SIG-M5 treated with dmso at 0.1 percent for 504 hours (cell line): ENCODE results near the gene HPS3.

Experiments
- DNase-seq: peaks from one replicate; lab custom pipeline; 2025; ENCODE audit not compliant: unreplicated experiment; lab: John Stamatoyannopoulos, UW

Gene HPS3

DNA sequence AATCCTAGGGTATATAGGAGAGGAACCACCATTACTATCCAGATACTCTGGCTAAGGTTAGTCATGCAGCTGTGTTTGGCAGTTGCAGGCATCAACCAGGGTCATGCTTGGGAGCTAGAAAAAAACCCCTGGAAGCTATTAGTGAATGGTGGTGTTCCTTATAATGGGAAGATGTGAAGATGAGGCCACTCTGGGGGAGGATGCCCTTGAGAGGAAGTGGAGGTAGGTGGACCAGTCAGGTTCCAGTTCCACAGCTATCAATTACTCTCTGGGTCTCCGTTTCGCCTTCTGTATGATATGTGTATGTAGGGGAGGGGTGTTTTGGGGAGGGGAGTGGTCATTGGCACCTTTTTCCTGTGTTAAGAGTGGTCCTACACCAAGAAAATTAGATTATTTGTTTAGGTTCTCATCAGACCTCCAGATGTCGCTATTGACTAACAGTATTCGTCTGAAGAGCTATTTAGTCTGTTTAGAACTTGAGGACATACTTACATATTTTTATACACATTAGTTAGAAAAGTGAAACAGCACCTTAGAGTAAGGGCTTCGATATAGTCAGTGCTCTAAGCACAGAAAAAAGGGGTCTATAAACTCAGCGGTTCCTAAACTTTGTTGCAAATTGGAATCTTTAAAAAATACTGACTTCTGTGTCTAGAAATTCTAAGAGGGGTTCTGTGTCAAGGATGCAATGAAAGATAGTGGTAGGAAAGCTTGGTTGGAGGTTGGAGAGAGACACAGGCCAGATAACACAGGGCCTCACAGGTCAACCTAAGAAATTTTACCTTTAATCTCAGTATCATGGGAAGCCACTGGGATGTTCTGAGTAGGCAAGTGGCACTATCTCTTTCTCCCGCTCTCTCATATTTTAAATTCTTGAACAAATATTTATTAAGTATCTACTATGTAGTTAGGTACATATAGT, 9.1 kb upstream of the HPS3 start:
- DNase-seq = peak; percentile 62

DNA sequence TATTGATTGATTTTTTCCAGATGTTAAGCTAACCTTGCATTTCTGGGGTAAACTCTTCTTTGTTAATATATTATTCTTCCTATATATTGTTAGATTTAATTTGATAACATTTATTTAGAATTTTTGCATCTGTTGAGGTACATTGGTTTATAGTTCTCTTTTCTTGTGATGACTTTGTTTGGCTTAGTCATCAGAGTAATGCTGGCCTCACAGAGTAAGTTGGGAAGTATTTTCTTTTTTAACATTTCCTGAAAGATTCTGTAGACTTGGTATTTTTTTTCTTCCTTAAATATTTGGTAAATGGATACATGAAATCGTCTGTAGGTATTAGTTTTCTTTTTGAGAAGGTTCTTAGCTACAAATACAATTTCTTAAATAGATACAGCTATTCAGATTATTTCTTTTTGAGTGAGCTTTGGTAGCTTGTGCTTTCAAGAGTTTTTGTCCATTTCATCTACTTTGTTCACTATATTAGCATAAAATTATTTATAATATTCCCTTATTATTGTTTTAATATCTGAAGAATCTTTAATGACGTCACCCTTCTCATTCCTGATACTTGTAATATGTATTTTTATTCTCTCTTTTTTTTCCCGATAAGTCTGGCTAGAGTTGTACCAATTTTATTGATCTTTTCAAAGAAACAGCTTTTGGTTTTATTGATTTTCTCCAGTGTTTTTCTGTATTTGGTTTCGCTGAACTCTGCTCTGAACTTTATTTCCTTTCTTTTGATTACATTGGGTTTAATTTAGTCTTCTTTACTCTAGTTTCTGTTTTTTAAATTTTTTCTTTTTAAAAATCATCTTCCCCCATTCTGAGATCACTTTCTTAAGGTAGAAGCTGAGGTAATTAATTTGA, 6.5 kb upstream of the HPS3 start:
- no peak for DNase-seq

DNA sequence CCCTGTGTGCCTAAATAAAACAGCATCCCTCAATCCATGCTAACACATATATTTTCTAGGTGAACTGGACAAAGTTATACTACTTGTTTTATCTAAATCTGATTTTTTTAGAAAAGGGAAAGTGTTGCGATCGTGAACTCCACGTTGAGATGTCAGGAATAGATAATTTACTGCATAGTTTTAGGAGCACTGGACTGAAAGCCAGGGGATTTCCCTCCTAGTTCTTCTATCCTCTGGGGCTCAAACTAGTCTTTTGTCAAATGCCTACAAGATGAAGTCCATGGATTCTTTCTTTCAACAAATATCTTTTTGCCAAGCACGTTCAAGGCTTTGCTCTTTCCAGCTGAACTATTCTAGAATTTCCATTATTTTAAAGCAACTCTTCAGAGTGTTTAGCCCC, 617 bp upstream of the HPS3 start:
- no peak for DNase-seq

DNA sequence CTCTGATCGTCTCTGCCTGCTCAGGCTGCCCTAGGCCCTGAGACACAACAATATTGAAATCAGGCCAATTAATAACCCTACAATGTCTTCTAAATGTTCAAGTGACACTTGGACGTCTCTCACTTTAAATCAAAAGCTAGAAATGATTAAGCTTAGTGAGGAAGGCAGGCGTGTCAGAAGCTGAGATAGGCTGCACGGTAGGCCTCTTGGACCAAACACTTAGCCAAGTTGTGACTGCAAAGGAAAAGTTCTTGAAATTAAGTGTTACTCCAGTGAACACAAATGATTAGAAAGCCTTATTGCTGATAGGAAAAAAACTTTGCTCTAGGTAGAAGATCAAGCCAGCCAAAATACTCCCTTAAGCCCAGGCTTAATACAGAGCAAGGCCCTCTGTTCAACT, 2.2 kb downstream of the HPS3 start:
- no peak for DNase-seq

DNA sequence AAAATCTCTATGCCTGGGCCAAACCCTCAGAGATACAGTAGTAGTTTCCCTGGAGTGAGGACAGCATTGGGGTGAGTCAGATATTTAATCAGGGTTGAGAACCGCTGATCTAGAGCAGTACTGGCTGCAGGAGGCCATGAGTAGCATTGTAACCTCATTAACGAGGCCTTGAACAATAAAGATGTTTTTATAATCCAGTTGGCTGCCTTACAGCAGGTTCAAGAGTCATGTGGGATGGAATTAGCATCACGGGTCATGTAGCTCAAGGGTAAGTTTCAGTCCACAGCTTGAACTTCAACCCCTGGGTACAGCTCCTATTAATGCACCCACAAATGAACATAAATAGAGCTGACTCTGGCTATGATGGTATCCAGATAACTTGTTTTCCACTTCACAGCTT, 5.1 kb downstream of the HPS3 start:
- no peak for DNase-seq

DNA sequence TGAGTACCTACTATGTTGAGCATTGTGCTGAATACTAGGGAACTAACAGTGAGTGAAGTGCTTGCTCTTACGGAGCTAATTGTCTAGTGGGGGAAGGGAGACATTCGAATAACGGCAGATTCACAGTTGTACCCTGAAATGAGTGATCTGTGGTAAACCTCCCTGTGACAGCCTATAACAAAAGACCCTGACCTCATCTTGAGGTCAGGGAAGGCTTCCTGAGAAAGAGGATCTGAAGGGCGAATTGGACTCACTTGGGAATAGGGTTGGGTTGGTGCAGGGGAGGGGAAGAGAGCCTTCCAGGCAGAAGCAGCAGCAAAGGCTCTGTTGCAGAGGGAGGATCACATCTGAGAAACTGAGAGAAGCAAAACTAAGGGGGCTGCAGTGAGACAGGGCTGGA, 13.2 kb downstream of the HPS3 start:
- DNase-seq = no peak

DNA sequence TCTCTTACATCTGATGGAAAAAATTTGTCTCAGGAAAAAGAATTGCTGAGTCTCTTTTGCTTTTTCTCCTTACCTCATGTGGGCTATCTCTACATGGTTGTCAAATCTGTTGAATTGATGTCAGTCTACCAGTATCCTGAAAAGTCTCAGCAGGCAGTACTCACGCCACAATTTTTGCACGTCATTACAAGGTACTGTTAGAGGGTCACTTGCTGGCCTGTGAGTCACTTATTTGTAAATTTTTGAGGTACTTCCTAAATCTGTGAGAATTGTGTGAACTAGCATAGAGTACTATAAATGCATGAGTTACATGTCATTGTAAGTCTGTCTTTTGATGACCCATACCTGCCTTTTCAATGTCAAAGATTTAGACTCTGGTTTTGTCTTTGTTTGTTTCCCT, 15.9 kb downstream of the HPS3 start:
- DNase-seq = no peak

DNA sequence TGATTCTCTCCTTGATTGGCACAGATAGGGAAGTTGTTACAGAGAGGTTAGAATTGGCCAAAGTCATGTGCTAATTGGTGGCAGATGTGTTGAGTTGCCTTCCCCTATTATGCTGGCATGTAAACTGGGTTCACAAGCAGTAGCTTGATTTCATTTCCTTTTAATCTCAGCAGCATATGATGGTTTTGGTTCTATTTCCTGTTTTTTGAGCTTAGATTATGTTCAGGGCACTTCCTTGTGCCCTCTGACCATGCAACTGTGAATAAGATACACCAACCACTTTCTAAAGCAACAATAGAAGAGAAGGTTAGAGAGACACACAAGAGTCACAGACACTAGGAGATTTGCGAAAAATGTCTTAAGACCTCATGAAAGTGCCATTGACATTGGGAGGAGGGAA, 16.5 kb downstream of the HPS3 start:
- peak; percentile 87 for DNase-seq

DNA sequence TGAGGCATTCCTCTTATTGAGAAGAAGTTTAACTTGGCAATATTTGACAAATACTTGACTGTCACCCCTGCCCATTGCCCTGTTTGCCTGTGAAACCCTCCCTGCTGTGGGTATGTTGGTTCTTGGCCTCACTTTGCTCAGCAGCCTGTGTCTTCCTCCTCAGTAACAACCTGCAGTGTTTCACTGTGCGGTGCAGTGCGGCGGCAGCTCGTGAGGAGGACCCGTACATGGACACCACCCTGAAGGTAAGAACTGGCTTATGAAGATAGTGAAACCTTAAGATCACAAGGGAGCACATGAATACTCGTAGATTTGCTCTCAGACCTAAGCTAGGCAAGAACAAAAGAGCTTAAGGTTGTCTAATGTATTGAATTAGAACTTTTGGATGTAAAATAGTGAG, 21.0 kb downstream of the HPS3 start:
- DNase-seq = no peak

DNA sequence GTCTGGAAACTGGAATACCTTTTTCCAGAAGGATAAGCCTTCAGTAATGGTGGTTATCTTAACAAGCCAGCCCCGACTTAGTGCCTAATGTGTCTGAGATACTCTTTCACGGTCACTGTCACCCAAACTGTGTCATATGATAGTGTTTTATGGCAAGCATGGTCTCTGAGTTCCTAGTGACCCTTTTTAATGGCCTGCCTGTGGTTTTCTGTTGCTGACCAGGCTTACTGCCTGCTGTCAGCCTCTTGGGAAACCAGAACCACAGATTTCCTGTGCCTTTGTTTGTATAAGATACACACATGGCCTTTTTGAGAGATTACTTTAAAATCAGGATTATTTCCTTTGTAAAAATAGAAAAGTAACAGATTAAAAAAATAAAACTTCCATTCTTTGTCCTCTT, 22.4 kb downstream of the HPS3 start:
- peak; percentile 17 for DNase-seq

DNA sequence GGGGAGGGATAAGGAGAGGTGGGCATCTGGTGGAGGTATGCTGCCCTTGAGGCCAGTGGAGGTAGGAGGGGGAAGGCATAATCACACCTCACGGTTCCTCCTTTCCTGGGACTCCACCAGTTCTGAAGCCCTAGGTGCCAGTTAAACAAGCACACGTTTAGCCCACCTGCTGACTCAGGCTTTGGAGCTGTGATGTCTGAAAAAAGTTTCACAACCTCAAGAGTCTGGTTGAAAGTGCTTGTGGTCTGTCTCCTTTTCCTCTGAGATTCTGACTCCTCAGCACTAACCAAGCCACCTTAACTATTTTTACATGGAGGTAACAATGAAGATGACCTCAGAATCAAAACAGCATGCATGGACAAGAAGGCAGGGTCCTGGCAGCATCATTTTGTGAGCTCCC, 23.0 kb downstream of the HPS3 start:
- DNase-seq = no peak

DNA sequence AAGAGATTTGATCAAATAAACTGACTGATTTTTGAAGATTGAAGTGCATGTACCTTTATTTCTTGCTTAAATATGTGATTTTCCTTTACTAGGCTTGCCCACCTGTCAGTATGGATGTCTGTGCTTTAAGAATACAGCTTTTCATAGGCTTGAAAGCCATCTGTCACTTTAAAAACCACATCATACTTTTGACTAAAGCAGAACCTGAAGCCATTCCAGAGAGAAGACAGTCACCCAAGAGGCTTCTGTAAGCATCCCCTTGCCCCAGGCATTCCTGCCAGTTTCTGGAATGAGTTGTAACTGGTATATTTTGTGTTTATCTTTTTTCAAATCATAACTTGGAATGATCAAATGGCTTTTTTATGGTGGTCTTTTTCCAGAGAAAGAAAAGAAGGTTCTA, 24.0 kb downstream of the HPS3 start:
- DNase-seq = no peak

DNA sequence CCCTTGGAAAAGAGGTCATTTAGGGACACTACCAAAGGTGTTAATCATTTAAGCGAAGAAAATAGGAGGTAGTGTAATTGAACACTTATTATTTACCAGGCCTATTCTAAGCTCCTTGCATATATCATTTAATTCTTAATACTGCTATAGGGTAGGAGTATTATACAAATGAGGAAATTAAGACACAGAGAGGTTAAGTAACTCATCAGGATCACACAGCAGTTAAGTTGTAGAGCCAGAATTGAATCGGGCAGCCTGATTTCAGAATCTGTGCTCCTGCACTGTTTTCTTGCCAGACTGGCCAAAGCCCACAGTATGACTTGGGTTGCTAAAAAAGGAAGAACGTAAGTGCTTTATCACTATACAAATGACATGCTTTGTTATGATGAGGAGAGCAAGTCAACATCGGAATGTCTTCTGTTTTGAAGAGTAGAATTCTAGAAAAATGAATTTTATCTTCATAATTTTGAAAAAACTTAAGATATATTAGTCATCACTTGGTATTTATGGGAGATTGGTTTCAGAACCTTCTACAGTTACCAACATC, 31.4 kb downstream of the HPS3 start:
- DNase-seq = no peak

DNA sequence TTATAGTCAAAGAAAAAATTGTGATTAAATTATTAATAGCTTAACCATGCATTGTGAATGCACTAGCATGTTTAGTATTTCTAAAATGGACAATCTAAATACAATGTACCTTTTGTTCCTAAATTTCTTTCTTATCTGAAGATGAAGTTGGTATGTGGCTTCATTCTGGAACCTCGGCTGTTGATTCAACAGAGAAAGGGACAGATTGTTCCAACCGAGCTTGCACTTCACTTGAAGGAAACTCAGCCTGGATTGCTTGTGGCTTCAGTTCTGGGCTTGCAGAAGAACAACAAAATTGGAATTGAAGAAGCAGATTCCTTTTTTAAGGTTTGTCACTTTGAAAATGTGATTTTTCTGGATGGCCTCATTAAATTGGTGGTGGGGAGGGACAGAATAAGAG, 32.6 kb downstream of the HPS3 start:
- no peak for DNase-seq

DNA sequence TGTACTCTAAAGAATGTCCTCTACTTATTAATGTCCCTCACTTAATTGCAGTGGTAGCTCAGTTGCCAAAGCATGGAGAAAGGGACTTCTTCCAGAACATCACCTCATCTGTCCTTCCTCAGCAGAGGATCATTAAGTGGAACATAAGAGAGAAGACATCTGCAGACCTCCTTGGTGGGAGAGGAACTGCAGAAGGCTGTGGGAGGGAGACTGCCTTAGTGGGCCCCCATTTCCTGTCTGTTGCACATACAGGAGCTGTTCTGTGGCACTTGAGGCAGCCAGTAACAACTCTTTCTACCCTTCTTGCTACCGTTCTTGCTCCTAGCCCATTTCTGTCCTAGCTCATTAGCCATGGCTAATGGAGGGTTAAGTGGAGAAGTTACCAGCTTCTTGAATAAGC, 33.6 kb downstream of the HPS3 start:
- peak; percentile 26 for DNase-seq

DNA sequence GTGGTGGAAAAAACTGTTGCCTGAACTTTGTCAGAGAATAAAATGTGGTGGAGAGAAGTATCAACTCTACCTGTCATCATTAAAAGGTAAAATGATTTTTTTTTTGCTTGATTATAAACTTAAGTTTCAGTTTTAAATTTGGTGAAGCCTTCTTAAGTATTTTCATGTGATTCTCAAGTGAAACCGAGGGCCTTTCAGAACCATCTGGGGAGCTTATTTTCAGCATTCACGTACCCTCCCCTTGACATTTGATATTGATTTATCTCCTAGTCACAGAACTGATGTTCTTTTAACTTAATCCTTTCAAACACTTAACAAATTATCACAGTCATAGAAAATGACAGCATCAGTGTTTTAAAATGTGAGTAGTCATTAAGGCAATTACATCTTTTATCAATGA, 38.5 kb downstream of the HPS3 start:
- no peak for DNase-seq

DNA sequence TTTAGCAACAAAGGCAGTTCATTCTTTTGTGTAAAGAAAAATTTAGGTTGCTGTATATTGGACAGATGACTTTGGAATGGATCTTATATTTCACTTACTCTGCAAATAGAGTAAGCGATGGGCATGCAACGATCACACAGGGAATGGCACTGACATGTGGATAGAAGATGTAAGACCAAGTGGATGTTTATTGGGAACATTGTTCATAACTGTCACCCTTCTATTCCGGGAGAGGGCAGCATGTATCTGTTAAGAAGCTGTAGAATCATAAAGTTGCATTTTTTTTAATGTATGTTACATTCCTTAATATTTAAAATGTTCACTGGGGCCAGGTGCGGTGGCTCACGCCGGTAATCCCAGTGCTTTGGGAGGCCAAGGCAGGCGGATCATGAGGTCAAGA, 41.2 kb downstream of the HPS3 start:
- no peak for DNase-seq

DNA sequence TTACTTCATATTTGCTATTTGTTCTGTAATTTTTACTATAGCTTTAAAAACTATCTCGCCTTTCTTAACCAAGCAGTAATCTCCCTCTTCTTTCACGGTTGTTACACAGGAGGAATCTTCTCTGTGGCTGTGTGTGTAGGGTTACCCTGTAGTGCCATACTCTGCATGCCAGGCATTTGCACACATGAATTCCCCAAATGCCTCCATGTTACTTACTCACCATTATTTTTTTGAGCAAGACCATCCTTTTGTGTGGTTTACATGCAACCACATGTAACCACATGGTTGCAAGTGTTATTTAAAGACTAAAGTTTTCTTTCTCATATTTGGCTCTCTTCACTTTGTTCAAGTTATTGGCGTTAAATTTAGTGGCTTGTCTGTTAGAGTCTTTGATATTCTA, 45.5 kb downstream of the HPS3 start:
- DNase-seq = no peak

DNA sequence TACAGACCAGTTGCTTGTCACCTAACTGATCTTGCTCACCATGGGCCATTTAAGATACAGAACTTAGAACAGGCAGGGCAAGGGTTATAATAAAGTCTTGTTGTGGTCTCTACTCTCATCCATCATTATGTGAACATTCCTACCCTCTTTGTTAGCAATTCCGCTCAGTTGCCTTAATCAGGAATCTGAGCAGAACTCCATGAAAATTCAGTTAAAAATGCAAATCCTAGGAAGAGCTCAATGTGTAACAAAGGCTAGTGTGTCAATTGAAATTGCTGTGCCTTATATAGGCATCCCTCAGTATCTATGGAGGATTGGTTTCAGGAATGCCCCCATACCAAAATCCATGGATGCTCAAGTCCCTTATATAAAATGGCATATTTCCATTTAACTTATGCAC, 47.7 kb downstream of the HPS3 start:
- no peak for DNase-seq

DNA sequence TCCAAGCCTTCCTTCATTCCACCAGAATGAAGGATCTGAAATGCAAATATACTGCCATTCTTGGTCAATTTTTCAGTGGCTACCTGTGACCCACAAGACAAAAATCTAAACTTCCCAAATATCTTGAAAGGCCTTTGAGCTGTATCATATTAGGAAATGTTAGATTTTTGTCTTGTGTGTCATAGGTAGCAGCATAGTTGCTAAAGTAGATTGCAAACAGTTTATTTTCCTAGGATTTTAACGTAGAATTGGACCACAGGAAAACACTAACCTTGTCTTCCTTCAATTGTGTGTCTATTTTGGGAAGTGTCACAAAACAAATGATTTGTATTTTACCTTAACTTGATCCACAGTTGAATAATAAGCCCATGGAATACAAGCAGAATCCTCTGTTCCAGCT, 49.8 kb downstream of the HPS3 start:
- DNase-seq = no peak

DNA sequence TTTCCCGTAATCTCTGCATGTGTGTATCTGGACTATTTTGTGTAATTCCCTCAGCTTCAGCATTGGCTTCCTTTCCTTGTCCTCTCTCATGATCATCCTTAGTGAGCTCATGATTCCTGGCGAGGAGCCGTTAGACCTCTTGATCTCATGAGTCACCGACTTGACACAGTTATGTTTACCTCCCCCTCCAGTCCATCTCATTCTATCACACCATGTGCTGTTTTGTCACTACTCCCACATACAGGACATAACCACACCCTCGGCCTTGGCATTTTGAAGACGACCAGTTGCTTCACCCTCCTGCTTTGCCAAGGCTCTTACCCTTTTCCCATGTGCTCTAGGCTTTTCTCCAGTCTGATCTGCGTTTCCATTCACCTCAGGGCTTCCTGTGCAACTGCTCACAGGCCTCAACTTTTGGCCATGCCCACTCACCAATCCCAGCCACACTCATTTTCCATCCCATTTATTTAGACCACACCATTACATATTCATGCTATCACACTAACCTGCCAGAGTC, 50.7 kb downstream of the HPS3 start:
- peak; percentile 48 for DNase-seq

DNA sequence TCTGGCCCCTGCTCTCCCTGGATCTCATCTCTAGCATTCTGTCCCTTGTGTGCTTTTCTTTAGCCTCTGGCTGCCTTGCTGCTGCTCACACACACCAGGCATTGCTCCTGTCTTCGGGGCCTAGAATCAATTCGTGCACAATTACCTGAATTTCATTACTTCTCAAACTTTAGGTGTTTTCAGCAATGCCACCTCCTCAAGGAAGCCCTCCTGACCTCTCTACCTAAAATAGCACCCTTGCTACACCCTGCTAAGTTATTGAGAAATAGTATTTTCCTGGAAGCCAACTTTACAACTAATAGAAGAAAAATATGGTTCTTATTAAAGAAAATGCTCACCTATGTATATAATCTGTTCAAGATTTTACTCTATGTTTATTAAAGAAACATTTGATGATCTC, 51.7 kb downstream of the HPS3 start:
- no peak for DNase-seq
